GM18520 (cell line): Measurements from ENCODE around the gene PEX11G.
"Not testable (repeated sequence)": the region's sequence is repeated elsewhere in the genome, so short reads cannot be mapped to it uniquely, and the experiment has no call there.

Source experiments
- ATAC-seq: cut with Tn5 transposase; IDR thresholded peaks from one replicate; pipeline ENCODE4 v1.9.1; 2021; ENCODE audit not compliant: unreplicated experiment

The PEX11G gene

DNA sequence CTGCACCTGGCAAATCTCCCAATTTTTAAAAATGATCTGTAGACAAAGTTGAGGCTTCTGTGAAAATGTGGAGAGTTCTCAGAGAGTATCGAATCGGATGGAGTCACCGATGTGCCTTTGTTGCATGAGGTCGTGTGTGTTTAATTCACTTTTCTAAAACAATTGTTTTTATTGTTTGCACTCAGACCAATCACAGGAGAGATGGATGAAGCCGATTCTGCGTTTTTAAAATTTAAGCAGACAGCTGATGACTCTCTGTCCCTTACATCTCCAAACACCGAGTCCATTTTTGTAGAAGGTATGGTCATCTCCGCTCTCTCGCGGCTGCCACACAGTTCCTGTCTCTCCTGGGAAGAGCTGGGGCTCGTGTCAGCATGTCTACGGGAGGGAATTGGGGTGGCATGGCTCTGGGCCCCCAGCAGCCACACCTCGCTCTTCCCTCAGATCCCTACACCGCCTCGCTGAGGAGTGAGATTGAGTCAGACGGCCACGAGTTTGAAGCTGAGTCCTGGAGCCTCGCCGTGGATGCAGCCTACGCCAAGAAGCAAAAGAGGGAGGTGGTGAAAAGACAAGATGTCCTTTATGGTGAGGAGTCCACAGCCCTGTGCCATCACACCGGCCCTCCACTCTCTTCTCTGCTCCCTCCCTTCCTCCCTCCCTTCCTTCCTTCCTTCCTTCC is 47.2 kb downstream of the PEX11G start:
- no peak for ATAC-seq

DNA sequence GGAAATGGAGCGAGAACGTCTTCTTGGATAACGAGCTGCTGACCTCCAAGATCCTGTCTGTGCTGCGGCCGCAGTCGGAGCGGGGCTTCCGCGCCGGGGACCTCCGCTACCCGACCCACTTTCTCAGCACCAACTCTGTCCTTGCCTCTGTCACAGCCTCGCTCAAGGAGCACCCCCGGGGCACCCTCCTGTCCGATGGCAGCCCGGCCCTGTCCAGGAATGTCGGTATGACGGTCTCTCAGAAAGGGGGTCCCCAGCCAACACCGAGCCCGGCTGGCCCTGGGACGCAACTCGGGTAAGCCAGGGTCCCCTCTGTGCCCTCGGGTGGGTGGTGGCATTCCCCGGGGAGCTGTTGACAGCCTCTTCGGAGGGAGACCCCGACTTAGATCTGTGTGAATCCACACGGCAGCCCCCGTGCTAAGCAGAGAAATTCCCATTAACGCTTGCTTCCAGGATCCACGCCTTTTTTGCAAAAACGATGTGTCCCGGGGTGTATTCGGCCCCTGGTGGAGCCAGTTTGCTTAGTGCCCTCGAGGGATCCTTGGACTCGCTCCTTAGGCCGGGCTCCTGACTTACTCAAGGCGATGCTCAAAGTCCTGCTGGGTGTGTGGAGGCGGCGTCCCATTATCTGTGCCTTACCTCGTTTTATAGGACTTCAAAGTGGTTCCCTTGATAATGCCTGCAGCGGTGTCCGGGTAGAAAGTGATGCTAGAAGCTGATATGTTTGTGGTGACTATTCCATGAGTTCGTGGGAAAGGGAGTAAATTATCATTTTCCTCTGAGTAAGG is 48.5 kb downstream of the PEX11G start:
- ATAC-seq: no peak

DNA sequence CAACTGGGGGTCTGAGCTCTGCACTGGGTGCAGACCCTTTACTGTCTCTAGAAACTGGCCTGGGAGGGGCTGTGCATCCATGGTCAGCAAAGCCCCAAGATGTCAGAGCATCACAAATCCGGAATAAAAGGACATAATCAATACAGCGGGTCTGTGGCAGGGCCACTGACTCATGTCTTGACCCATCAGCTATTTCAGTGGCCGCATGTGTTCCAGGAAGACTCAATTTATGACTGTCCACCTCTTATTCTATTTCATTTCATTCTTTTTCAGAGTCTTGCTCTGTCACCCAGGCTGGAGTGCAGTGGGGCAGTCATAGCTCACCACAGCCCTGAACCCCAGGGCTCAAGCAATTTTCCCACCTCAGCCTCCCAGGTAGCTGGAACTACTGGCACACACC is 53.2 kb downstream of the PEX11G start:
- ATAC-seq: no peak

DNA sequence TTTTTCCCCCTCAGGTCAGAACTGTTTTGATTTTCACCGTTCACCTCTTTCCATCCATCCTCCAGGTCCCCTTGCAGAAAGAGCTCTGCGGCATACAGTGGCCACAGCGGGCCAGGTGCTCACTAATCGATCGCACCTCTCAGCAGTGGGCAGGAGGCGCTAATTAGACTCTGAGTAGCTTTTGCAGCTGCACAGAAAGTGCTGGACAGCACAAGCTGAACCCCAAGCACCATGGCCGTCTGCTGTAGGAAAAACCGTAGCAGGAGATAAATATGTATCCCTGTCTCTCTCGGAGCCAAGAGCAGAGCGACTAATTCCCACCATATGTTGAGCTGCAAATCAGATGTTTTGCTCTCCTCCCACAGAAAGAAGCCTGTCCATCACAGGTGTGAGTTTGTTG is 54.4 kb downstream of the PEX11G start:
- no peak for ATAC-seq

DNA sequence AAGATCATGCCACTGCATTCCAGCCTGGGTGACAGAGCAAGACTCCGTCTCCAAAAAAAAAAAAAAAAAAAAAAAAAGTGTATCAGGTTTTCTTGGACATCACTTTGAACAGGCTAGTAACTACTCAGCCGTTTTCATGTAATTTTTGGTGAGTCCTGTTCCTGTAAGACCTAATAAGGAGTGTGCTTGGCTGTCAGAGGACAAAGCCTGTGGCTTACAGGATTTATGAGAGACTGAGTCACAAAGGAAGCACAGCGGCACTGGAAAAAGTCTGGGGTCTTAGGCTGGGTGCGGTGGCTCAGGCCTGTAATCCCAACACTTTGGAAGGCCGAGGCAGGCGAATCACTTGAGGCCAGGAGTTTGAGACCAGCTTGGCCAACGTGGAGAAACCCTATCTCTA is 55.4 kb downstream of the PEX11G start:
- not testable (repeated sequence) for ATAC-seq

DNA sequence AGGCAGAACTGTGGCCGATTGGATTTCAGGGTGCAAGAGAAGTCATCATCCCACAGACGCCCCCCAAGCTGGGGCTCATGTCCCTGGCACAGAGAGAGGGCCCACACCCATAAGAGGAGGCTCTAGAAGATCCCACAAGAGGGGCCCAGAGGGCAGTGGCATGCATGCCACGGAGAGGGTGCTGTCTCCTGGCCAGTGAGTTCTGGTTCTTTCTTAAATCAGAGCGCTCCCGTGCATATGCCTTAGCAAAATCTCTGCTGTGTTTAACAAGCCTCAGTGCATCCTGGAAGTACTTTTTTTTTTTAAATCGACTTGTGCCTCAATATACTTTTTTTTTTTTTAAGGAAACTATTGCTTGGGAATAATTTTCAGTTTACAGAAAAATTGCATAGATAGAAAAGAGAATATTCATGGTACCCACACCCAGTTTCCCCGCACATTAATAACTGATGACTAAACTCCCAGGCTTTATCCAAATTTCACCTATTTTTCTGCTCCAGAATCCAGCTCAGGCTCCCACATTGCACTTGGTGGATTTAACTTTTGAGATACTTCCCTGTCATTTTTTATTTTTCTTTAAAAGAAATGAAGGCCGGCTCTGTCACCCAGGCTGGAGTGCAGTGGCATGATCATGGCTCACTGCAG is 59.1 kb downstream of the PEX11G start:
- ATAC-seq: no peak

DNA sequence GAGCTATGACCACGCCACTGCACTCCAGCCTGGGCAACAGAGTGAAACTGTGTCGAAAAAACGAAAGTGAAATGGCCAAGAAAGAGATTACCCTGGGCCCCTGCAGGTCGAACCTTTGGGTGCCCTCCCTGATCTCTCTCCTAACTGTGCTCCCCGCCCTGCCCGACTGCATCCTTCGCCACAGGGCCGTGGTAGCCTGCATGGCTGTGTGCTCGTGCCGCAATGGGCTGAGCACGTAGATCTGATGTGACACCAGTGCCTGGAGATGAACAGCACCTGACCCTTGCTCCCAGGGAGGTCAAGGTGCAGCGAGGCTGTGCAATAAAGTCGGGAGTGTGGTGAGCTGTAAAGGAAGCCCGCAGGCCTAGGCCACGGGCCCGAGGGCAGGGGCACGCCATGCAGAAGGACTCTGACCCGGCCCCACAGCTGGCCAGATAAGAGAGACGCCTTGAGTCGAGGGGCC is 60.2 kb downstream of the PEX11G start:
- ATAC-seq: no peak

DNA sequence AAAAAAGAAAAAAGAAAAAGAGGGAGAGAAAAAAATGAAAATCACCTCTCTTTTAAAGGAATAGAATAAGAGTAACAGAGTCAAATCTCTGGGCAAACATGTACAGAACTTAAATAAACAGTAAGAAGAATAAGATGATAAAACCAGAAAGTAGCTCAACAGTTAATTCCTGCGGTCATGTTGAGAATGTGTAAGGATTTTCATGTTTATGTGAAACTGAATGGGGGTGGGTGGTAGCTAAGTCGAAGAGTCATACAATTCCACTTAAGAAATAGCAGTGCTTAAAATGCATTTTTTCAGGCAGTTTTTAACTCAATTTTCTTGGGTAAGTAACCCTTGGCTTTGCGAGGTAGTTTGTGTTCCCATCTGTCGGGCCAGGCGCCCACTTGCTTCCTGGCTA is 60.9 kb downstream of the PEX11G start:
- ATAC-seq: no peak

DNA sequence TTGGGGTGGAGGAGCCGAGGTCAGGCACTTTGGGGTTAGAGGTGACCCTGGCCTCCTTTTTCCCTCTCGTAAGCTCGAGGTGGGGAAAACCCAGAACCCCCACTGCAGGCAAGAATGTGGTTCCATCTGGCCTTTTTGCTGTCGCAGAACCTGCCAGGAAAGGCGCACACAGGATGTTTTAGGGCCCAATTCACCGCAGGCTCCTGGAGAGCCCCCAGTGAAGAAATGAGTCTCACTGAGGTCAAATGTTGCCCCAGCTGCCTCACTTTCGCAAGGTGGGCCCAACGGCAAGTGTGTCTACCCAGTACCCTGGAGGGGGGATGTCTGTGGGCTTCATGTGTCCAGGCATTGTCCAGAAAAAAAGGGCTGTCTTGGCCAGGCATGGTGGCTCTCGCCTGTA is 61.8 kb downstream of the PEX11G start:
- no peak for ATAC-seq
